ENCODE results near the gene IQCH.

GRCh38 chr15:67383899-67384298, 129.3 kb downstream of the IQCH start:
- TF ChIP-seq MAZ (IDR thresholded peaks at IDR 0.05; ENCODE audit: borderline replicate concordance, low read depth, low read length) = no peak
- TF ChIP-seq CTCF (conservative IDR thresholded peaks at IDR 0.05; ENCODE audit: low read depth, low read length) = peak; percentile 42
